Ascending aorta (tissue), 2 donors: Measurements from ENCODE around the gene SERAC1. TPM values are rescaled to one million over a fixed set of nuclear protein-coding genes. Genes with fewer than 3 reads are reported as not detected.

Experiments used
- DNase-seq, 2 donors: peaks; one replicate each; pipeline ENCODE4 v3.0.0-alpha.2; 2019; ENCODE audit warnings: low spot score in 2 of 2
- H3K27ac ChIP-seq, 2 donors: fragments of 200-600 bp; sonication (generic); one replicate each; pipeline ENCODE4 v1.5.1; 2016 to 2017; ENCODE audit warnings: mild to moderate bottlenecking in 1 of 2
- H3K27me3 ChIP-seq: fragments of 200-600 bp; sonication (generic); one replicate; pipeline ENCODE4 v1.5.1; 2017
- H3K36me3 ChIP-seq, 2 donors: fragments of 200-600 bp; sonication (generic); one replicate each; pipeline ENCODE4 v1.5.1; 2016
- H3K4me1 ChIP-seq, 2 donors: fragments of 200-600 bp; sonication (generic); one replicate each; pipeline ENCODE4 v1.5.1; 2016 to 2017; ENCODE audit warnings: mild to moderate bottlenecking in 1 of 2
- H3K4me3 ChIP-seq, 2 donors: fragments of 200-600 bp; sonication (generic); one replicate each; pipeline ENCODE4 v1.5.1; 2016 to 2017; ENCODE audit warnings: mild to moderate bottlenecking in 1 of 2
- H3K9me3 ChIP-seq, 2 donors: fragments of 200-600 bp; sonication (generic); one replicate each; pipeline ENCODE4 v1.5.1; 2016
- CTCF ChIP-seq, 3 experiments: fragments of 200-600 bp in 2 of 3; fragments of 450-650 bp in 1 of 3; sonication (generic) in 2 of 3; IDR thresholded peaks; one replicate each; pipeline ENCODE4 v1.5.1; 2016 to 2019; ENCODE audit warnings: antibody characterized with exemption in 3 of 3, mild to moderate bottlenecking in 1 of 3, moderate library complexity in 1 of 3
- intact Hi-C: fragments of 100-400 bp; cut with DNase I; formaldehyde crosslinking; loops from one replicate; pipeline ENCODE4 v1.15.1; 2023
- total RNA-seq: library from RNA; depleted of rRNA; stranded (reverse); fragments of >200 nt; gene quantifications from one replicate; pipeline ENCODE4 v1.1.0, GENCODE V29; 2016

SERAC1 gene
- total RNA-seq, 1 donor from 2014 or later: 9.3 TPM

DNA sequence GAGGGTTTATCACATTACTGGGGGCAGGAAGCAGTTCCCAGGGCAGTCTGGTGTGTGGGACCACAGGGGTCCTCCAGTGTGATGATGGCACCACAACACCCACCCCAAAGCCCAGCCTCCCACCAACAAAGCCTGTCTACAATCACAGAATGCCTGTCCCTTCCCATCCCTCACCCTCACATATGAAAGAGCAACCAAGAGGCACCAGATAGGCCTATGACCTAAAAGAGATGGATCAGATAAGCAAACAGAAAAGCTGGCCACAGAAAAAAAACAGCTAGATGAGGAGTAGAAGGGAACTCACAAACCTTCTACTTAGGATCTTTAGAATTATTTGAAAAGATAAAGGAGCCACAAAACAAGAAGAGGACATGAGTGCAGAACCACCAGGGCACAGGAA lies 54.3 kb downstream of the SERAC1 start:
- Histone ChIP-seq H3K36me3 (peaks cover 54 to 81% of the 10 kb centered on the region in 2 donors), H3K27ac (no peak overlapping the region), H3K4me3 (no peak overlapping the region), H3K27me3 (no peaks in the 10 kb centered on the region), H3K9me3 (no peaks in the 10 kb centered on the region), H3K4me1 (no peaks in the 10 kb centered on the region)
- intact Hi-C loops: no loop called here
- no peak for DNase-seq
- no peak for TF ChIP-seq CTCF (IDR thresholded peaks at IDR 0.05)

- H3K4me1 ChIP-seq: no peaks in the 10 kb centered on the region
- no peak overlapping the region for H3K27ac ChIP-seq
- no peak for DNase-seq
- no peak for TF ChIP-seq CTCF (IDR thresholded peaks at IDR 0.05)
- intact Hi-C loops: no loop called here
- no peaks in the 10 kb centered on the region for H3K9me3 ChIP-seq
- no peaks in the 10 kb centered on the region for H3K27me3 ChIP-seq
- H3K4me3 ChIP-seq: no peak overlapping the region
- H3K36me3 ChIP-seq: peaks cover 50 to 75% of the 10 kb centered on the region in 2 donors
These were observed 56.1 kb downstream of the SERAC1 start for GRCh38 chr6:158111987-158112386.

GRCh38 chr6:158110986-158111385 lies 57.1 kb downstream of the SERAC1 start:
- peaks cover 43 to 66% of the 10 kb centered on the region in 2 donors for H3K36me3 ChIP-seq
- no peak overlapping the region for H3K4me3 ChIP-seq
- DNase-seq: no peak
- H3K27me3 ChIP-seq: no peaks in the 10 kb centered on the region
- H3K27ac ChIP-seq: no peak overlapping the region
- TF ChIP-seq CTCF (IDR thresholded peaks at IDR 0.05): no peak
- H3K4me1 ChIP-seq: no peaks in the 10 kb centered on the region
- intact Hi-C loops: no loop called here
- H3K9me3 ChIP-seq: no peaks in the 10 kb centered on the region

GRCh38 chr6:158109748-158110147 lies 58.3 kb downstream of the SERAC1 start:
- H3K27me3 ChIP-seq: no peaks in the 10 kb centered on the region
- H3K4me3 ChIP-seq: no peak overlapping the region
- peaks cover 33 to 53% of the 10 kb centered on the region in 2 donors for H3K36me3 ChIP-seq
- no peak for TF ChIP-seq CTCF (IDR thresholded peaks at IDR 0.05)
- no peak overlapping the region for H3K27ac ChIP-seq
- no peaks in the 10 kb centered on the region for H3K4me1 ChIP-seq
- no peak for DNase-seq
- intact Hi-C loops: no loop called here
- H3K9me3 ChIP-seq: no peaks in the 10 kb centered on the region

DNA sequence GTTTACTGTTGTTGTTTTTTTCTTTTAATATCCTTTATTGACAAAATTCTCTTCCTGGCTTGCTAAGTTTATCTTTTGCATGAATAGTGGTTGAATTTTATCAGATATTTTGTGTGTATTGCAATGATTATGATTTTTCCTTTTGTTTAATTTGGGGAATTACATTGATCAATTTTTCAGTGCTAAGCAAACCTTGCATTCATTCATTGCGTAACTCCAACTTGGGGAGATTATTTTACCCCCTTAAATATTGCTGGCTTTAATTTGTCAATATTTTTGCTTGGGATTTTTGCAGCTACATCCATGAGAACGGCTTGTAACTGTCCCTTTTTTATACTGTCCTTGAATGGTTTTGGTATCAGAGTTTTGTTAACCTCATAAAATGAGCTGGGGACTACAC lies 63.4 kb downstream of the SERAC1 start:
- Histone ChIP-seq H3K27me3 (no peaks in the 10 kb centered on the region), H3K4me1 (no peaks in the 10 kb centered on the region), H3K36me3 (peaks cover 10 to 12% of the 10 kb centered on the region in 2 donors), H3K27ac (no peak overlapping the region), H3K9me3 (no peaks in the 10 kb centered on the region), H3K4me3 (no peak overlapping the region)
- TF ChIP-seq CTCF (IDR thresholded peaks at IDR 0.05): no peak
- intact Hi-C loops: no loop called here
- DNase-seq: no peak

GRCh38 chr6:158103228-158103627 lies 64.8 kb downstream of the SERAC1 start:
- no peak for DNase-seq
- no peaks in the 10 kb centered on the region for H3K27me3 ChIP-seq
- H3K9me3 ChIP-seq: no peaks in the 10 kb centered on the region
- peaks cover 0 to 3% of the 10 kb centered on the region in 2 donors for H3K36me3 ChIP-seq
- intact Hi-C loops: no loop called here
- no peak overlapping the region for H3K4me3 ChIP-seq
- no peaks in the 10 kb centered on the region for H3K4me1 ChIP-seq
- TF ChIP-seq CTCF (IDR thresholded peaks at IDR 0.05): no peak
- no peak overlapping the region for H3K27ac ChIP-seq
